ENCODE data around the gene ANKDD1A. TPM values are rescaled to one million over a fixed set of nuclear protein-coding genes. Genes with fewer than 3 reads are reported as not detected.

ANKDD1A gene
- total RNA-seq, 3 donors from 2014 or later = 1.4 to 6.7 (median 1.6) TPM

- no peak for DNase-seq
- H3K4me1 ChIP-seq (ENCODE audit: low read depth) = no peaks in the 10 kb centered on the region
- no peaks in the 10 kb centered on the region for H3K36me3 ChIP-seq (ENCODE audit: low read depth)
- no peak for ATAC-seq
- H3K4me3 ChIP-seq = no peak overlapping the region
- TF ChIP-seq CTCF (IDR thresholded peaks at IDR 0.05) = no peak
- intact Hi-C loops (cut with DNase I, micrococcal nuclease) = no loop called here
- no peaks in the 10 kb centered on the region for H3K9me3 ChIP-seq
Measured at GRCh38 chr15:64948916-64949315, 37.2 kb downstream of the ANKDD1A start.

- Histone ChIP-seq H3K4me1 (ENCODE audit: low read depth) (no peaks in the 10 kb centered on the region), H3K4me3 (no peak overlapping the region), H3K36me3 (ENCODE audit: low read depth) (no peaks in the 10 kb centered on the region), H3K9me3 (no peaks in the 10 kb centered on the region)
- DNase-seq (no peak), ATAC-seq (no peak)
- intact Hi-C loops (cut with DNase I, micrococcal nuclease) = no loop called here
- no peak for TF ChIP-seq CTCF (IDR thresholded peaks at IDR 0.05)
Measured at GRCh38 chr15:64949383-64950186, 37.9 kb downstream of the ANKDD1A start.

- H3K36me3 ChIP-seq (ENCODE audit: low read depth) = no peaks in the 10 kb centered on the region
- no peaks in the 10 kb centered on the region for H3K9me3 ChIP-seq
- no peak overlapping the region for H3K4me3 ChIP-seq
- DNase-seq (no peak), ATAC-seq (no peak)
- TF ChIP-seq CTCF (IDR thresholded peaks at IDR 0.05) = no peak
- no peaks in the 10 kb centered on the region for H3K4me1 ChIP-seq (ENCODE audit: low read depth)
- intact Hi-C loops (cut with DNase I, micrococcal nuclease) = no loop called here
Measured at GRCh38 chr15:64950888-64951287, 39.2 kb downstream of the ANKDD1A start.

GRCh38 chr15:64951777-64952418 is 40.2 kb downstream of the ANKDD1A start:
- H3K4me3 ChIP-seq = no peak overlapping the region
- ATAC-seq (no peak), DNase-seq (no peak)
- H3K36me3 ChIP-seq (ENCODE audit: low read depth) = no peaks in the 10 kb centered on the region
- intact Hi-C loops (cut with DNase I, micrococcal nuclease) = no loop called here
- H3K4me1 ChIP-seq (ENCODE audit: low read depth) = no peaks in the 10 kb centered on the region
- H3K9me3 ChIP-seq = no peaks in the 10 kb centered on the region
- TF ChIP-seq CTCF (IDR thresholded peaks at IDR 0.05) = no peak

- H3K36me3 ChIP-seq (ENCODE audit: low read depth) = peaks cover 3% of the 10 kb centered on the region
- no peaks in the 10 kb centered on the region for H3K4me1 ChIP-seq (ENCODE audit: low read depth)
- H3K4me3 ChIP-seq = no peak overlapping the region
- TF ChIP-seq CTCF (IDR thresholded peaks at IDR 0.05) = no peak
- DNase-seq (no peak), ATAC-seq (no peak)
- intact Hi-C loops (cut with DNase I, micrococcal nuclease) = no loop called here
- H3K9me3 ChIP-seq = no peaks in the 10 kb centered on the region
Measured at GRCh38 chr15:64954395-64954794, 42.7 kb downstream of the ANKDD1A start.

All from mucosa of descending colon (tissue), 3 donors.